ENCODE measurements around the gene THRA.

The THRA gene

GRCh38 chr17:40062329-40063186 is at the start of gene THRA:
THRA (plus strand) TSS chr17:40062965; CDS start chr17:40074489, 11,524 bp downstream.
- DNase-seq (ENCODE audit: low spot score) (no peak), FAIRE-seq (no peak)

- no peak for FAIRE-seq
- no peak for DNase-seq (ENCODE audit: low spot score)
These were observed 48.3 kb upstream of the THRA start for GRCh38 chr17:40014375-40014980.

GRCh38 chr17:40015005-40015997 is 47.5 kb upstream of the THRA start, which contains the start of gene CSF3:
CSF3 (plus strand) TSS chr17:40015440; CDS start chr17:40015475, 35 bp downstream.
- FAIRE-seq = no peak
- DNase-seq (ENCODE audit: low spot score) = no peak

GRCh38 chr17:40015998-40016985 is 46.5 kb upstream of the THRA start:
- FAIRE-seq = no peak
- no peak for DNase-seq (ENCODE audit: low spot score)

GRCh38 chr17:40017422-40018080 is 45.2 kb upstream of the THRA start:
- DNase-seq (ENCODE audit: low spot score) (no peak), FAIRE-seq (no peak)

- FAIRE-seq (no peak), DNase-seq (ENCODE audit: low spot score) (no peak)
These were observed 44.3 kb upstream of the THRA start for GRCh38 chr17:40018211-40019121.

GRCh38 chr17:40019140-40019991 is 43.4 kb upstream of the THRA start:
- no peak for FAIRE-seq
- no peak for DNase-seq (ENCODE audit: low spot score)

- DNase-seq (ENCODE audit: low spot score) (no peak), FAIRE-seq (no peak)
These were observed 42.6 kb upstream of the THRA start for GRCh38 chr17:40020146-40020545.

GRCh38 chr17:40021451-40021971 is 41.3 kb upstream of the THRA start:
- DNase-seq (ENCODE audit: low spot score) (peak; percentile 70), FAIRE-seq (no peak)

- FAIRE-seq (no peak), DNase-seq (ENCODE audit: low spot score) (no peak)
These were observed 40.3 kb upstream of the THRA start for GRCh38 chr17:40022497-40022896.

- DNase-seq (ENCODE audit: low spot score) = no peak
- no peak for FAIRE-seq
These were observed 39.7 kb upstream of the THRA start for GRCh38 chr17:40022961-40023541.

GRCh38 chr17:40023590-40024292 is 39.0 kb upstream of the THRA start:
- DNase-seq (ENCODE audit: low spot score) (no peak), FAIRE-seq (no peak)

GRCh38 chr17:40024901-40025300 is 37.9 kb upstream of the THRA start:
- DNase-seq (ENCODE audit: low spot score) = no peak
- FAIRE-seq = no peak

GRCh38 chr17:40025559-40025958 is 37.2 kb upstream of the THRA start:
- DNase-seq (ENCODE audit: low spot score) (no peak), FAIRE-seq (no peak)

- FAIRE-seq = no peak
- no peak for DNase-seq (ENCODE audit: low spot score)
These were observed 36.6 kb upstream of the THRA start for GRCh38 chr17:40025991-40026815.

Data from RCC 7860 (cell line).